Activated B cell treated with CpG ODN at 0.5 μM for 24 hours (primary cell): ENCODE data around the gene TDRD12. TPM values are rescaled to one million over a fixed set of nuclear protein-coding genes. Genes with fewer than 3 reads are reported as not detected.
"Not testable (repeated sequence)": the region's sequence is repeated elsewhere in the genome, so short reads cannot be mapped to it uniquely, and the experiment has no call there.

Source experiments
- ATAC-seq: fragments of 200-7000 bp; cut with Tn5 transposase; one replicate; pipeline ENCODE4 v1.10.0; 2021; ENCODE audit warnings: low read depth, mild to moderate bottlenecking, moderate library complexity
- CTCF ChIA-PET: fragments of 350-600 bp; sonication (Branson Sonifier 250); formaldehyde crosslinking; loops from one replicate; lab custom pipeline; 2021; ENCODE audit warnings: antibody characterized with exemption; lab: Charles Lee
- POLR2A ChIA-PET: fragments of 350-600 bp; sonication (Branson Sonifier 250); formaldehyde crosslinking; loops from one replicate; lab custom pipeline; 2021; ENCODE audit warnings: antibody characterized with exemption; lab: Charles Lee
- DNase-seq: peaks from one replicate; pipeline ENCODE4 v3.0.0; 2022
- H3K27ac Mint-ChIP-seq: one replicate; pipeline ENCODE4 v1.8.0; 2020; ENCODE audit warnings: mixed read lengths
- H3K27me3 Mint-ChIP-seq: one replicate; pipeline ENCODE4 v1.8.0; 2021; ENCODE audit warnings: mixed read lengths
- H3K36me3 Mint-ChIP-seq: one replicate; pipeline ENCODE4 v1.8.0; 2021; ENCODE audit warnings: low read depth, mixed read lengths
- H3K4me1 Mint-ChIP-seq: one replicate; pipeline ENCODE4 v1.8.0; 2021; ENCODE audit warnings: mixed read lengths
- H3K4me3 Mint-ChIP-seq: one replicate; pipeline ENCODE4 v1.8.0; 2020; ENCODE audit warnings: mild to moderate bottlenecking, mixed read lengths
- H3K9me3 Mint-ChIP-seq: one replicate; pipeline ENCODE4 v1.8.0; 2020; ENCODE audit warnings: mixed read lengths
- intact Hi-C: fragments of 100-400 bp; cut with micrococcal nuclease; formaldehyde crosslinking; loops from one replicate; pipeline ENCODE4 v1.15.1; 2024
- total RNA-seq: library from RNA; stranded (reverse); gene quantifications from 2 replicates; pipeline ENCODE4 v1.2.3, GENCODE V29; 2022
- TF ChIP-seq, protein P1 (sequence below): fragments of 200-600 bp; IDR thresholded peaks from one replicate; pipeline ENCODE4 v1.8.0; 2022; ENCODE audit warnings: antibody characterized with exemption, mild to moderate bottlenecking

The TDRD12 gene
- total RNA-seq, 1 donor from 2014 or later, result 1.2 TPM

DNA sequence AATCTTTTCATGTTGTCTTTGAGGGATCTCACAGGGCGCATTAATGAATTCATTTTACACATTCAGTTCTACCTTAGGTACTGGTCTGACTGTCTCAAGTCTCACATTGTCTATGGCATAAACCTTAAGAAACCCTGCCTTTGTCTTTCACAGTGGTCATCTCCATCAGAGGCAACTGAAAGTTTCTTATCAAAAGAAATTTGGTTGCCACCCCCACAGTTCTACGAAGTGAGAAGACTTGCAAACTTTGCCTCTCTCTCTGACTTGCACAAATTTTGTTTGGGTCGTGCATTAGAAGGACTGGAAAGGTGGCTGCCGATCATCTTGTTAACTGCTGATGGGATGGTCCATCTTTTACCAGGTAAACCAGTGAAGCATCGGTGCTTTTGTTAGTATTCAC, 10.5 kb upstream of the TDRD12 start:
- H3K9me3 Mint-ChIP-seq, result peaks cover 2% of the 10 kb centered on the region
- no peak overlapping the region for H3K4me3 Mint-ChIP-seq
- no peak for ATAC-seq
- intact Hi-C loops, result no loop called here
- ChIA-PET POLR2A (no interaction called here), CTCF (no interaction called here)
- H3K27ac Mint-ChIP-seq, result no peak overlapping the region
- no peaks in the 10 kb centered on the region for H3K27me3 Mint-ChIP-seq
- H3K4me1 Mint-ChIP-seq, result peaks cover 2% of the 10 kb centered on the region
- TF ChIP-seq, protein P1, sequence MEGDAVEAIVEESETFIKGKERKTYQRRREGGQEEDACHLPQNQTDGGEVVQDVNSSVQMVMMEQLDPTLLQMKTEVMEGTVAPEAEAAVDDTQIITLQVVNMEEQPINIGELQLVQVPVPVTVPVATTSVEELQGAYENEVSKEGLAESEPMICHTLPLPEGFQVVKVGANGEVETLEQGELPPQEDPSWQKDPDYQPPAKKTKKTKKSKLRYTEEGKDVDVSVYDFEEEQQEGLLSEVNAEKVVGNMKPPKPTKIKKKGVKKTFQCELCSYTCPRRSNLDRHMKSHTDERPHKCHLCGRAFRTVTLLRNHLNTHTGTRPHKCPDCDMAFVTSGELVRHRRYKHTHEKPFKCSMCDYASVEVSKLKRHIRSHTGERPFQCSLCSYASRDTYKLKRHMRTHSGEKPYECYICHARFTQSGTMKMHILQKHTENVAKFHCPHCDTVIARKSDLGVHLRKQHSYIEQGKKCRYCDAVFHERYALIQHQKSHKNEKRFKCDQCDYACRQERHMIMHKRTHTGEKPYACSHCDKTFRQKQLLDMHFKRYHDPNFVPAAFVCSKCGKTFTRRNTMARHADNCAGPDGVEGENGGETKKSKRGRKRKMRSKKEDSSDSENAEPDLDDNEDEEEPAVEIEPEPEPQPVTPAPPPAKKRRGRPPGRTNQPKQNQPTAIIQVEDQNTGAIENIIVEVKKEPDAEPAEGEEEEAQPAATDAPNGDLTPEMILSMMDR, result no peak
- DNase-seq, result no peak
- peaks cover 40% of the 10 kb centered on the region for H3K36me3 Mint-ChIP-seq

DNA sequence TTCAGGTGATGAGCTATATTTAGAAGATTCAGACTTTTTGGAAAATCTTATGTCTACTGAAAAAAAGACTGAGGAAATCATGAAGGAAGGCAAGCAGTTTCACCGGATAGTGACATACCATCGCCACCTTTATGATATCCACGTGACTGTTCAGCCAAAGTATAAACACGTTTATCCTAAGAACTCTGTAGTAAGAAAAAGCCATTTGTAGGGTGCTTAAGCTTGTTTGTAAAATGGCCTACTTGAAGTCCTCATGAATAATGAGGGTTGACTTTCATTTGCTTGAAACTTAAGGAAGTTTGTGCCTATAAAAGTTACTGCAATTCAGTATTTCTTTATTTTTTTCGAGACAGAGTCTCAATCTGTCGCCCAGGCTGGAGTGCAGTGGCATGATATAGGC, 7.8 kb upstream of the TDRD12 start:
- no peaks in the 10 kb centered on the region for H3K9me3 Mint-ChIP-seq
- DNase-seq, result no peak
- H3K27ac Mint-ChIP-seq, result no peak overlapping the region
- H3K4me1 Mint-ChIP-seq, result peaks cover 2% of the 10 kb centered on the region
- H3K36me3 Mint-ChIP-seq, result peaks cover 37% of the 10 kb centered on the region
- intact Hi-C loops, result no loop called here
- H3K4me3 Mint-ChIP-seq, result no peak overlapping the region
- ATAC-seq, result no peak
- ChIA-PET POLR2A (interaction anchor here (0.7 kb wide), 1 partner anchor 183 kb away, joined by 12 read pairs; no protein-coding TSS in a partner anchor), CTCF (no interaction called here)
- TF ChIP-seq, protein P1, result no peak
- no peaks in the 10 kb centered on the region for H3K27me3 Mint-ChIP-seq

DNA sequence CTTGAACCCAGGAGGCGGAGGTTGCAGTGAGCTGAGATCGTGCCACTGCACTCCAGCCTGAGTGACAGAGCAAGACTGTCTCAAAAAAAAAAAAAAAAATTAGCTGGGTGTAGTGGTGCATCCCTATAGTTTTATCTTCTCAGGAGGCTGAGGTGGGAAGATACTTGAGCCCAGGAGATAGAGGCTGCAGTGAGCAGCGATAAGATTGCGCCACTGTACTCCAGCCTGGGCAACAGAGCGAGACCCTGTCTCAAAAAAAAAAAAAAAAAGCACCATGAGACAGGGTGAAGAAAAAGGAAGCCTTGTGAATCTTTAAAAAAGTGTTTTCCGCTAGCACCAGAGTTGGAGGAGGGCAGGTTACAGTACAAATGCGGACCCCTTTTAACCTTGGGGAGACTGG, 3.4 kb upstream of the TDRD12 start:
- H3K27ac Mint-ChIP-seq, H3K4me3 Mint-ChIP-seq, DNase-seq, intact Hi-C loops, H3K27me3 Mint-ChIP-seq, CTCF ChIA-PET, H3K4me1 Mint-ChIP-seq, H3K9me3 Mint-ChIP-seq, POLR2A ChIA-PET, ATAC-seq: not testable (repeated sequence)
- peaks cover 29% of the 10 kb centered on the region for H3K36me3 Mint-ChIP-seq

DNA sequence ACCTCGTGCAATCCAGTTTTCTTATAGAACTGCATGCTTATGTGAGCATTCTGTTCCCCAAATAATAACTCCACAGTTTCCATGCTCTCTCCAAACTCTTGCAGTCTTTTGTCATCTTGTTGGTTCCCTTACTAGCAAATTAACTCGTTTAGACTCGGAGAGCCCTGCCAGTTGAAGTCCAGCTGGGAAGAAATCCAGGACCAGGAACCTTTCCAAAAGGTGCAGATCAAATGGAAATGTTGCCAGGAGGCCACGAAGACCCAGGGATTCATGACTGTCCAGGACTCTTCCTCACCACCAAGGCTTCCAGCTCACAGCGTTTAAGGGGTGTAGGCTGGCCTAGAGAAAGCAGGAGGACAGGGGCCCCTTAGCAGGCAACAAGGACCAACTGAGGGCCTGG, 2.1 kb upstream of the TDRD12 start:
- TF ChIP-seq, protein P1, result no peak
- DNase-seq, result no peak
- ATAC-seq, result no peak
- POLR2A ChIA-PET, result no interaction called here
- intact Hi-C loops, result no loop called here
- no peaks in the 10 kb centered on the region for H3K9me3 Mint-ChIP-seq
- no peak overlapping the region for H3K27ac Mint-ChIP-seq
- no peak overlapping the region for H3K4me3 Mint-ChIP-seq
- no peaks in the 10 kb centered on the region for H3K27me3 Mint-ChIP-seq
- peaks cover 28% of the 10 kb centered on the region for H3K36me3 Mint-ChIP-seq
- CTCF ChIA-PET, result no interaction called here
- no peaks in the 10 kb centered on the region for H3K4me1 Mint-ChIP-seq

DNA sequence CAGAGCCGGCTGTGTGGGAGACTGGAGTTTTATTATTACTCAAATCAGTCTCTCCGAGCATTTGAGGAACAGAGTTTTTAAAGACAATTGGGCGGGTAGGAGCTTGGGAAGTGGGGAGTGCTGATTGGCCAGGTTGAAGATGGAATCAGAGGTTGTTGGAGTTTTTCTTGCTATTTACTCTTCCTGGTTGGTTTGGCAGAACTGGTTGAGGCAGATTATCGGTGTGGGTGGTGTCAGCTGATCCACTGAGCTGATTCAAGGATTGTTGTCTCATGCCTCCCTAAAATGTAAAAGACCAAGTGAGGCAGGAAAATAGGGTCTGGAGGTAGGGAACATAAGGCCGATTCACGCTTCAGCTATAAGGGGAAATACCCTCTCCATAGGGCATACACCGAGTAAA, 1.3 kb upstream of the TDRD12 start:
- no peaks in the 10 kb centered on the region for H3K9me3 Mint-ChIP-seq
- H3K4me1 Mint-ChIP-seq, result no peaks in the 10 kb centered on the region
- POLR2A ChIA-PET, result no interaction called here
- no peaks in the 10 kb centered on the region for H3K27me3 Mint-ChIP-seq
- H3K27ac Mint-ChIP-seq, result no peak overlapping the region
- DNase-seq, result no peak
- ATAC-seq, result no peak
- intact Hi-C loops, result no loop called here
- TF ChIP-seq, protein P1, result no peak
- H3K4me3 Mint-ChIP-seq, result no peak overlapping the region
- CTCF ChIA-PET, result no interaction called here
- peaks cover 23% of the 10 kb centered on the region for H3K36me3 Mint-ChIP-seq

DNA sequence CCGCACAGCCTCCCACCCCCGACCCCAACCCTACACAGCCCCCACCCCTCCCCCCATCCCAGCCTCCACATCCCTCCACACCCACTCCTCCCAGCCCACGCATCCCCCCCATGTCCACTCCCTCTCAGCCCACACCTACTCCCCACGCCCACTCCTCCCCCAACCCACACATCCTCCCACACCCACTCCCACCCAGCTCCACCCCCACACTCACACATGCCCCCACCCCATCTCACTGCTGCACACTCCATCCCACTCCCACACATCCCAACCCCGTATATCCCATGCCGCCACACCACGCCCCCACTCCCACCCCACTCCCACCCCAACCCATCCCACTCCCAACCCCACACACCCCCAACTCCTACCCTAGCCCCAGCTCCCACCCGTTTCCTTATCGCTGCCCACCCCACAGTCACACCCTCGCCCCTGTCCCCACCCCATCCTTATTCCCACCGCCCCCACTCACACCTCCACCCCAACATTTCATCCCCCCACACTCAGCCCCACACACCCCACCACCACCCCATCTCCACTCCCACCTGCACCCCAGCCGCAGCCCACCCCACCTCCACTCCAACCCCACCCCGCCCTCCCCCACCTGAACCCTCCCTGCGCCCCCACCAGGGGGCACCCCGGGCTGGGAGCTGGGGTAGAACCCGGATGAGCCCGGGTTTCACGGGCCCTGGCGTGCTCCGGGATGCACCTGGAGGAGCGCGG, 809 bp downstream of the TDRD12 start:
- no peaks in the 10 kb centered on the region for H3K27me3 Mint-ChIP-seq
- POLR2A ChIA-PET, result no interaction called here
- CTCF ChIA-PET, result no interaction called here
- intact Hi-C loops, result no loop called here
- H3K4me3 Mint-ChIP-seq, result no peak overlapping the region
- no peak overlapping the region for H3K27ac Mint-ChIP-seq
- TF ChIP-seq, protein P1, result no peak
- no peak for DNase-seq
- H3K4me1 Mint-ChIP-seq, result no peaks in the 10 kb centered on the region
- no peak for ATAC-seq
- peaks cover 9% of the 10 kb centered on the region for H3K36me3 Mint-ChIP-seq
- peaks cover under 1% of the 10 kb centered on the region for H3K9me3 Mint-ChIP-seq
